ENCODE results near the gene NAA40.

NAA40 gene

DNA sequence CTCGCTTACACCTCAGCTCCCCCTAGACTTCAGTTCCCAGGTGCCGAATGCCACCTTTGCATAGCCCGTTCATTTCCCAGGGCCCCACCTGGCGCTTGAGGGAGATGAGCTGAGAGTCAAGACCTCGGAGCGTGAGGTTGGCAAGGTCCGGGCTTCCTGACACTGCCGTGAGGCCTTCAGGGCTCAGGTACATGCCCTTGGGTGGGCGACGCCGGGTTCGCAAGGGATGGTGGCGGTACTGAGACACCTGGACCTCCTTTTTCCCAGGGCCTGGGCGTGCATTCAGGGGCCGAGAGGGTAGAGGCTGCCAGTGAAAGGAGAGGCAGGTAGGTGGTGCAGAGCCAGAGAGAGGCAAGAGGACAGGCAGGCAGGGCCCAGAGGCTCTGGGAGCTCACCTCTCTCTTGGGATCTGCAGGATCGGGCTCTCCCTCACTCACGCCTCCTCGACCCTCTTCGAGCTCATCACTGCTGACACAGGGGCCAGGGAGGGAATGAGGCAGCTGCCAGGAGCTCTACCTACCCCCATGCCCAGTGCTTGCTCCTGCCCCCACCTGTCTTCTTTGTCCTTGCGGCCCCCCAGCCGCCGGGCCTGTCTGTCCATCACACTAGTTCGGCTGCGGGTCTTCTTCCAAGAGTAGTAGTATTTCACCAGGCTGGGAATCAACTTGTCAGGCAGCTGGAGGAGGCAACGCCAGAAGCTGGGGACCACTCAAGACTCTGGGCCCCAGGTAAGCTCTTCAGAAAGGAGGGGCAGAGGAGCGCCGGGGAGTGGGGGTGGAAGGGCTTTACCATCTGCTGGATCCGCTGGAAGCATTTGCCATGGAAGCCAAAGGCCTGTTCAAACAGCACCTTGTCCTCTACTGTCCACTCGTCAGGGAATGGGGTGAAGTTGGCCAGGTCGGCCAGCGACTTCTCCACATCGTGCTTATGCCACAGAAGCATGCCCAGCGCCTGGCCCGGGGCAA is 24.7 kb upstream of the NAA40 start:
- no peak for DNase-seq

DNA sequence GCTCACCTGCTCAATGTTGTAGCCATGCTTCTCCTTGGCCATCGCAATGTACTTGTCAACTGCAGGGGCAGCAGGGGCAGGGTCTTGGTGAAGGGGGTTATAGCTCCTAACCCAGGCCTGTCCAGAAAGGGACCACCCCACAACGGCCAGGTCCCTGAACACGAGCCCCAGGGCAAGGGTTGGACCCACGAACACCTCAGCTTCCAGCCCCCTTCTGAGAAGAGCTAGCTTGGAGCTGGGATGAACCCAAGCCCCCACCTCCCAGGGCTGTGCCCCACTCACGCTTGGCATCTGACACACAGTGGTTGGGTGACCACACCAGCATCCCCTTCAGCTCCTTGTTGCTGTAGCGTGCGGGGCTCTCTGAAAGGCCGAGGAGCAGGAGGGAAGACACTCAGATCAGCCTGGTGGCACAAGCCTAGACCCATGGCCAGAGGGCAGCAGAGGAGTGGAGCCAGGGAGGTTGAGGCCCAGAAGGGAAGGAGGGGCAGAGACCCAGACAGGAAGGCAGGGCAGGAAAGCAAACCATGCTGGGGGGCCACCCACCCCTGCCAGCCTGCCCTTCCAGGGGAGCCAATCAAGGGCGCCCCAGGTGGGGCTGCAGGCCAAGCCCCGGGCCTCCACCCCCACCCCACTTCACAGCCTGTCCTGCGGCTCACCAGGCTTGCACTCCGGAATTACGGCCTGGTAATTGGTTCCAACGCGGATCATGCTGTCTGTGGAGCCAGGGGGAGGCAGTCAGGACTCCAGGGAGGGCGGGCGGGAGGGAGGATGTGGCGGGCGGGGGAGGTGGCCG is 23.7 kb upstream of the NAA40 start:
- no peak for DNase-seq

- peak; percentile 41 for DNase-seq
These were observed 22.6 kb upstream of the NAA40 start for GRCh38 chr11:63915961-63916836.

GRCh38 chr11:63916837-63917691 is 21.7 kb upstream of the NAA40 start, which contains the start of gene RCOR2:
TSS of gene RCOR2 (minus strand) at chr11:63917164. CDS start at chr11:63916456, 708 bp downstream.
- peak; percentile 64 for DNase-seq

- DNase-seq, result peak; percentile 23
These were observed 20.9 kb upstream of the NAA40 start for GRCh38 chr11:63917692-63918506.

DNA sequence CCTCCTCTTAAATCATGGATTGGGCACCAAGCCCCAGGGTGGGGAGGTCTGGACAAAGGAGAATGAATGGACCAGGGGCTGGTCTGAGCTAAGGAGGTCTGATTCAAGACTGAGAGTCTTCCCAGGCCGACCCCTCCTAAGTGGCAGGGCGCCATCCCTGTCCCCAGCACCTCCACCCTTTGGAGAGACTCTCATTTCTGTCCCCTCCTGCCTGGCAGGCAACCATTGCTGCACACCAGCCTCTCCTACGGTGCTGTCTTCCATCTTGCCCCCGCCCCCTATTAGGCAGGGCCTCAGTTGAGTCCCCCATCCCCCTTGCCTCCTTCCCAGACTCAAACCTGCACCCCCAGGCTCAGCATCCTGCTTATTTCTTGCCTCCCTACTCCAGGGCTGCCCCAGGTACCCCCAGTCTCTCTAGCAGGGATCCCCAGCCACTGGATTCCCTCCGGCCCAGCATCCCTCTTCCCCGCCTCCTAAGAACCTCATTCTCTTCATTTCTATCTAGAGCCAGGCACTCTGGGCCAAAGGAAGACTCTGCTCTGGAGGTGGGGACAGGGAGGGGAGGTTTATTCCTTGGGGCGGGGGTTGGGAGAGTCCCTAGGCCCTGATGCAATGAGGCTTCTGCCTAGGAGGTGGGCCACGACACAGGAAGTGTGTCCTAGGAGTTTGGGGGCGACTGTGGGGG is 20.2 kb upstream of the NAA40 start:
- no peak for DNase-seq

DNA sequence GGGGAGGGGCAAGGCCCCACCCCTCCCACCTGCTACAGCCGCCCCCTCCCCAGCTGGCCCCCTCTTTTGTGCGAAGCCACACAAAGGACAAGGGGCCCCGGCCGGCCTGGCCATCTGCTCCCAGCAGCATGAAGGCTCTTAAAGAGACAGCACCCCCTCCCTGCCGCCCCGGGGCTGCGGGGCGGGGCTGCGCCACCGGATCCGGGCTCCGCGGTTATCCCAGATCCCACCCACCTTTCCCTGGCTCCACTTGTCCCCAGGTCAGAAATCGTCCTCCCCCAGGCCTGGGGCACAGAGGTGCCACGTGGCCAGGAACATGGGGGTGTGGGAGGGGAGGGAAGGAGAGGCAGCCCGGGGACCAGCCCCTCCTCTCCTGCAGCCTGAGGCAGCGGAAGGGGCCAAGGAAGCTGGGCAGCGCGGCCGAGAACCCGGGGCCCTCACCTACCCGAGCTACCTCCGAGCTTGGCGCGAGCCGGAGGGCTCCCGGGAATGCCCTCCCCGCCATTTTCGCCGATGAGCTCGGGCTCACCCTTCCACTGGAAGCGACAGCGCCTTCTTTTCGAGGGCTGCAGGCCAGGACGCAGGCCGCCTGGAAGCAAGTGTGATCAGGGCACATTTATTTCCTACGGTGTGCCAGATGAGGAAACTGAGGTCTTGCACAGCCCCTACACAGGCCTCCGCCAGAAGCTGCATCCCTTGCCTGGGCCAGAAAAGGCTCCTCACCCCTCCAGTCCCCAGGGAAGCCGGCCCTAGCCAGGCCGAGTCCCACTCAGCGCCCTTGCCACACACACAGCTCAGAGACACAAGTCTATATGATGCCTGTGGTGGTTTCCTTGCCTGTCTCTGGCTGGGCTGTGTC is 19.3 kb upstream of the NAA40 start:
- no peak for DNase-seq

- DNase-seq, result no peak
These were observed 18.5 kb upstream of the NAA40 start for GRCh38 chr11:63920126-63920938.

- peak; percentile 33 for DNase-seq
These were observed 17.8 kb upstream of the NAA40 start for GRCh38 chr11:63920939-63921417.

DNA sequence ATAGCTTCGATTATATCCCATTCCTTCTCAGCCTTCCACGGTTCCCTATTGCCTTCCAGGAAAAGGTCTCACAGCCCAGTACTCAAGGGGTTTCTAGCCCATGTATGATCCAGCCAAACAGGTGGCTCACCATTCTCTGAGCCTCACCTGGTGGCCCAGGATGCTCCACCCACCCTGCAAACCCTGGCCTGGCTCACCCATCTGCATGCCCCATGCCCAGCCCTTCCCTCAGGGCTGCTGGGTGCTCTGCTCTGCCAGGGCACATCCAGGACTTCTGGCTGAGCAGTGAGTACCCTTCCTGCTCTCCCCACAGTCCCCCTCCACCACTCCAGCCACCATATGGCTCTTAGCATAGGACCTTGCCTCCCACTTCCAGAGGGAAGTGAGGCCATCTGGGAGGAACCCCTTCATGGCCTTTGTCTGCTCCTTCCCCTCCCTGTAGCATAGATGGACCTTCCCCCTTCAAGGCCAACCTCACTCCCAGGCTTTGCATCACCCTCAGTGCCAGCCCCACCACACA is 16.1 kb upstream of the NAA40 start:
- no peak for DNase-seq

DNA sequence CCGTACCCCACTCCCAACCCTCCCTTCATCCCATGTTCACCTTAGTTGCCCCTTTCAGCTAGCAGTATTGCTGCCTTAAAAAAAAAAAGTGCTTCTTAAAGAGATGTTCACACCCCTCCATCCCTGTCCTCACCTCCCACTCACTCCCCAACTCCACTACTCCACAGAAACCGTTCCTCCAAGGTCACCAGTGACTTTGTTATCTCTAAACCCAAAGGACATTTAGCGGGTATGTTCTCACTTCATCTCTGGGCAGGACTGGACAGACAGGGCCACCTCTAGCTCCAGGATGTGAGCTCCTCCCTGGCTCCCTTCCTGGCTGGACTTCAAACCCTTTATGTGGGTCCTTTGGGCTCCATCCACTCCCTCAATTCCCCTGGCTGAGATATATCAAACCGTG is 15.5 kb upstream of the NAA40 start:
- DNase-seq, result no peak

- no peak for DNase-seq
These were observed 9.2 kb upstream of the NAA40 start for GRCh38 chr11:63929616-63930015.

DNA sequence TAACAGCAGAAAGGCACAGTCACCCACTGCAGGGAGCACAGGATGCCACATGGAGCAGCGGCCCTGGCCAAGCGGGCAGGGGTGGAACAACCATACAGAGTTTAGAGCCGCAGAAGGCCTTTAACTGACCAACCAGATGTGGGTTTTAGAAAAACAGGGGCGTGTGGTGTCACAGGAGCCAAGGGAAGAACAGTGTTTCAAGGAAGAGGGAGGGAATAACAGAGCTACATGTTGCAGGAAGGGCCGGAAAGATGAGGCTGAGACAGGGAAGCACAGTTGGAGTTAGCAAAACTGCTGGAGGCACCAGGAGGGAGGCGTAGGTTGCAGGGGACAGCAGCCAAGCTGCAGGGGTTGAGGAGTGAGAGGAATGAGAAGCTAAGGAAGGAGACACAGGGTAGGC is 7.8 kb upstream of the NAA40 start:
- DNase-seq, result no peak

DNA sequence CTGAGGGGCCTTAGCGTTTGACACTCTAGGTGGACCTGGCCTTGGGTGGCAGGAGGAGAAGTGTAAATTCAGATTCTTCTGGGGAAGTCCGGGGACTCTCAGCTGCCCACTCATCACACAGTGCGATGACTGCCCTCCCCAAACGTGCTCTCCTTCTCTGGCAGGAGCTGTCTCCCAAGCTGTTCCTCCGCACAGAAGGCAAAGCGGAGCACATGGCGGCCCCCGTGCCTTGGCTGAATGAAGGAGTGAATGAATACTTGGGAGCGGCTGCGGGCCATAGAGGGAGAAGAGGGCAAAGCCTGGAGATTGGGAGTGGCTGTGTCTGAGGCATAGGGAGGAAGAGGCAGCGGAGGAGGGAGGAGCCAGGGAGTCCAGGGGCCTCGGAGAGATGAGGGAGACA is 6.9 kb upstream of the NAA40 start:
- no peak for DNase-seq

DNA sequence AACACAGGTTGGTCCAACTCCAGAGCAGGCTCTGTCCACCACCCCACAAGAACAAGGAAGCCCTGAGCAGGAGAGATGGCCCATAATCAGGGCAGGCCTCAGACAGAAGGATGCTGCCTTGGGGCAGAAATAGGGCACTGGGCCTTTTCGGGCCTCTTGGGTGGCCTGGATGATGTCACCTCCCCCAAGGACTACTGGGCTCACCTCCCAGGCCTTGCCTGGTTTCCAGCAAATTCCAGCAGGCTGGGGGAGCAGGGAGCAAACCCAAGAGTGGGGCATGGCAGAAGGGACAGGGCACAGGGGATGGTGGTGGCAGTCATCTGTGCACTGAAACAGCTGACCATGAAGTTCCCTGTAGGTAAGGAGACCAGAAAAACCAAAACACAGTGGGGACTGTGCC is 5.3 kb upstream of the NAA40 start:
- no peak for DNase-seq

GRCh38 chr11:63937713-63938478 is 906 bp upstream of the NAA40 start:
- peak; percentile 24 for DNase-seq

- DNase-seq, result no peak
These were observed 642 bp downstream of the NAA40 start for GRCh38 chr11:63939397-63939891.

Measured in activated CD4-positive, alpha-beta T cell treated with anti-CD3 and anti-CD28 coated beads, Interleukin-2, Interleukin-6, amounts not matched to agents 100 ng/mL and 50 ng/mL, durations not matched to agents 16 hours and 8 hours (primary cell).